Stimulated activated naive CD4-positive, alpha-beta T cell (primary cell): Measurements from ENCODE around the gene BACH1.

Experiments
- DNase-seq, 6 experiments: peaks; one replicate each; lab custom pipeline; 2025; lab: John Stamatoyannopoulos, UW

The BACH1 gene

DNA sequence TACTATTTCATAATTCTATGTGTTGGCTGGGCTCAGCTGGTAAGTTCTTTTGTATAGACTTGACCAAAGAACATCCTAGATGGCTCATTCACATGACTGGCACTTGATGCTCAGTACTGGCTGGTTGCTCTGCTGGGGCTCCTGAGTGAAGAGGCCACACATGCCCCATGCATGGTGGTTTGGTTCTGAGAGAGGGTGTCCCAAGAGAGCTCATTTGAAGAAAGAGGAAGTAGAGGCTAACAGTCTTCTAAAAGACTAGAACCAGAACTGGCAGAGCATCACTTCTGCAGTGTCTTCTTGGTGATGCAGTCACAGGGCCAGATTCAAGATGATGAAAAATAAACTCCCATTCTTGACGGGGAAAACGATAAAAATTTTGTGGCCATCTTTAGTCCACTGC lies 5.2 kb upstream of the BACH1 start:
- DNase-seq, result no peak

- peak; percentile 18 to 76 (median 63) for DNase-seq
Measured at GRCh38 chr21:29295066-29295650, 3.6 kb upstream of the BACH1 start.

DNA sequence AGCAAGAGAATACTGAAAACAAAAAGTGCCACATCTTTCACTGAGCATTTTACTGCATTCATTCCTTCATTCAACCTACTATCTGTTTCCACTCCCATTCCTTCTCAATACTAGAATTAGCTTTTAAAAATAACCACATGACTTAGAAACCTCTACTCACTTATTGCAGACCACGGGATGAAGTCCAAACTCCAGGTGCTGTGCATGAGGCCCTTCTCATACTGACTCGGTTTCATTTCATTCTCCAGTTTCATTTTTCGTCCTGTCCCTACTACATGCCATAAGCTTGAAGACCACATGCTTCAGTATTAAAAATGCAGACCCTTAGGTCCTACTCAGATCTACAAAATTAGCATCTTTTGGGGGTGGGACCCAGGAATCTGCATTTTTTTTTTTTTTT lies 2.3 kb upstream of the BACH1 start:
- DNase-seq, result no peak

- peak in 1 of 6 experiments; percentile 27 for DNase-seq
Measured at GRCh38 chr21:29297483-29298347, 1.0 kb upstream of the BACH1 start.

DNA sequence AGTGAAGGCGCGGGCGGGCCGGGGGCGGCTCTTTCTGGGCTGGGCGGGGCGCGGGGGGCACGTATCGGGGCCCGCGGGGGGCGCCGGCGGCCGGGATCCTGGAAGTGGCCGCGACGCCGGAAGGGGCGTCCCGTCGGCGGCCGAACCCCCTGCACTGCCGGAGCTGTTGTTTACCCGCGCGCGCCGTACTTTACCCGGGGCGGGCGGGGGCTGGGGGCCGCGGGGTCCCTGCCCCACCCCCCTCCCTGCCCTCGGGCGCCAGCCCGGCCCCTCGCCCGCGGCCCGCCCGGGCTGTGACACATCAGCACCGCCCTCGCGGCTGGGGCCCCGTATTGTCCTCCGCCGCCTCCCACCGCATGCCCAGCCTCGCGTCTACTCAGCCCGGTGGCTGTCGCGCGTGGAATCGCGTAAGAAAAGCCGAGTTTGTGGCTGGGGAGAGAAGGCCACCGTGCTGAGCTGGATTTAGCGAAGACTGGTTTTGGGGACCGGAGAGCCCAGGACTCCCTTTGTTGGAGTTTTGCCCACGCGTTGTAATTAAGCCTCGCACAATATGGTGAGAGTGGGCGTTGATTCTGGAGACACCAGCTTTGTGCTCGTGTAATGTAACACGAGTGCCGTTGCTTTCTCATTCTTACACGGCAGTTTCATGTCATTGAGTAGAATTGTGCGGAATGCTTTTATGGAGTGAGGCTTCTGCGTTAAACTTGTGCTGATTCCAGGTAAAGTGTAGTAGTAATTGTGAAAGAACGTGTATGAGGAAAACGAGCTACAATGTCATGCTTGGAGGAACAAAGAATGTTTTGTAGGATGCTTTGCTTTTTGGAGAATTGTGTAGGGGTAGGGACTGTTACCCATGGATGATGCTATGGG lies 559 bp downstream of the BACH1 start:
- DNase-seq, result peak; percentile 32 to 70 (median 56)

GRCh38 chr21:29299916-29300806 lies 1.4 kb downstream of the BACH1 start:
- DNase-seq, result peak in 1 of 6 experiments; percentile 10

DNA sequence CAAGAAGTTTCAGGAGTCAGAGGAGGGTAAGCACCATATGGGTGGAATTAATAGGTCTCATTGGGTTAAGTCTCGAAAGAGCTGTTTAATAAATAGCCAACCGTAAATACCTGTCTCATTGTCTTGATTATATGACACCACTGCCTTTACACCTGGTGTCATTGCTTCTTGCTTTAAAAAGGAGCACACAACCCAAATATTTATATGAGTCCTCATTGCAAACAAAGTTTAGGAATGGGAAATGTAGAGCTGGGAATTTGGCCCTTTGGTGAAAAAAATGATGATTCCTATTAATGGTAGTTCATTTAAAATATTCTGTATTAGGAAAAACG lies 2.1 kb downstream of the BACH1 start:
- DNase-seq, result no peak

DNA sequence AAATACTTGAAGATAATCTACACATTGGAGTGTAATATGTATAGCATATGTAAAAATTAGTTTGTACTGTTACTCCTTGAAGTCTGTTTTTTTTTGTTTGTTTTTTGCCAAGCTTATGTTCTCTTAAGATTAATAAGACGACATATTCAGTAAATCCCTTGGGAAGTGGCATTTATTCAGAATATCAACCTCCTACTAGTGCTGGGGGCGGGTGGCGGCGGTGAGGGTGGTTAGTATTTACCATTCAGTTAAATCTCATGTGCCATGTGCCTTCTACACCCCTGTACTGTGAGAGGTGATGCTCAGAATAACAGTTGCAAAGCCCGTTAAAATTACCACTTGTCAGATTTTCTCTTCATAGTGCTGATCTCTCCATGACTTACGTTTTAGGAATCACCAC lies 3.0 kb downstream of the BACH1 start:
- DNase-seq, result no peak

DNA sequence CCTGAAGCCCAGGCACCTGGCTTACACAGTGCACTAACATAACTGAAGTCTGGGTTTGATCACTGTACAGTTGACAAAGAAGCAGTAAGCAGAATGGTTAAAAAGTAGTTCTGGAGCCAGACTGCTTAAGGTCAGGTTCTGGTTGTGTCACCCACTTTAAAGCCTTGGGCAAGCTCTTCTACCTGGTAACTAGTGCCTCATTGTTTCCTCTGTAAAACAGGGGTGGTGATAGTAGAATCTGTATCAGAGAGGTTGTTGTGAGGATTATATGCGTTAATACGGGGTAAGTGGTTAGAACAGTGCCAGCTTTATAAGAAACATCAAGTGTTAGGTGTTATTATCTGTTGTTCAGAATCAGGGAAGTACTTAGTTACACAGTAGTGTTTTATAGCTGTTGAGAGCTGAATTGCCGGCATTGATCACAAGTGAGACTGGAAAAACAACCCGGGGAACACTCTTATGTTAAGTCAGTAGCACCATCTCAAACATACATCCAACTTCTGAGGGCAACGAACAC lies 3.7 kb downstream of the BACH1 start:
- DNase-seq, result no peak

GRCh38 chr21:29303288-29303687 lies 4.6 kb downstream of the BACH1 start:
- DNase-seq, result no peak

- DNase-seq, result no peak
Measured at GRCh38 chr21:29304597-29304996, 5.9 kb downstream of the BACH1 start.

- DNase-seq, result no peak
Measured at GRCh38 chr21:29305068-29305467, 6.3 kb downstream of the BACH1 start.

- DNase-seq, result no peak
Measured at GRCh38 chr21:29305561-29305960, 6.8 kb downstream of the BACH1 start.

DNA sequence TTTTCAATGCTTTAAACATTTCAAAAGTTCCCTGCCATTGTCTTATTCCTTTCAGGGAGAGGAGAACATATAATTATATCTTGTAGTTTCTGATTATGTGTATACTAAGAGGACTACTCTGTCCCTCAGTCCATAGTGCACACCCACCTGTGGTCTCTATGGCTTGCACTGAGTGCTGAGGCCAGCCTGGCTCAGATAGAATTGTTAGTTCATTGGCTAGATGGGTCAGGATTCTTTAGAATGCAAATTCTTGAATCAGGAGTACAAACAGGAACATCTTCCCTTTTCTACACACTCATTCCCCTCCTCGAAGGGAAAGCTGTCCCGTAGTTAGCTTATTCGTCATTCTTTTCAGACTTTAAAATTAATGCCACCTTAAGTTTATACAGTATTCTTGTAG lies 8.2 kb downstream of the BACH1 start:
- no peak for DNase-seq

- DNase-seq, result no peak
Measured at GRCh38 chr21:29307718-29308455, 9.2 kb downstream of the BACH1 start.

GRCh38 chr21:29308456-29308783 lies 9.7 kb downstream of the BACH1 start:
- no peak for DNase-seq

GRCh38 chr21:29309703-29310102 lies 11.0 kb downstream of the BACH1 start:
- no peak for DNase-seq

DNA sequence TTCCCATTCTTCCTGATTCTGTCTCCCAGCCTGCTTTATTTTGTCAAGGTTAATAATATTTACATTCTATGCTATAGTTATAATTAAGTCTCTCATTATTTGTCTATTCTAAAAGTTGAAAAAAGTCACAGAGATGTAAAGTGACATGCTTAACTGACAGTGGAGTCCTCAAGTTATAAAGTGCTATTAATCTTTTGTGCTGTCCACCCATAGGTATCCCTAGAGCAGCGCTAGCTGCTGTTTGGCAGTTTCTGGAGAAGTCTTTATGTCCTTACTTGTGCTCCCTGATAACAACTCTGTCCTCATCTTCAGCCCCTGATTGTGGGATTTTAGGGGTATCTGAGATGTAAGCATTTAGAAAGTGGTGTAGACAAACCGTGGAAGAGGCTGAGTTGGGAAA lies 13.1 kb downstream of the BACH1 start:
- no peak for DNase-seq

GRCh38 chr21:29312981-29313380 lies 14.3 kb downstream of the BACH1 start:
- DNase-seq, result no peak

DNA sequence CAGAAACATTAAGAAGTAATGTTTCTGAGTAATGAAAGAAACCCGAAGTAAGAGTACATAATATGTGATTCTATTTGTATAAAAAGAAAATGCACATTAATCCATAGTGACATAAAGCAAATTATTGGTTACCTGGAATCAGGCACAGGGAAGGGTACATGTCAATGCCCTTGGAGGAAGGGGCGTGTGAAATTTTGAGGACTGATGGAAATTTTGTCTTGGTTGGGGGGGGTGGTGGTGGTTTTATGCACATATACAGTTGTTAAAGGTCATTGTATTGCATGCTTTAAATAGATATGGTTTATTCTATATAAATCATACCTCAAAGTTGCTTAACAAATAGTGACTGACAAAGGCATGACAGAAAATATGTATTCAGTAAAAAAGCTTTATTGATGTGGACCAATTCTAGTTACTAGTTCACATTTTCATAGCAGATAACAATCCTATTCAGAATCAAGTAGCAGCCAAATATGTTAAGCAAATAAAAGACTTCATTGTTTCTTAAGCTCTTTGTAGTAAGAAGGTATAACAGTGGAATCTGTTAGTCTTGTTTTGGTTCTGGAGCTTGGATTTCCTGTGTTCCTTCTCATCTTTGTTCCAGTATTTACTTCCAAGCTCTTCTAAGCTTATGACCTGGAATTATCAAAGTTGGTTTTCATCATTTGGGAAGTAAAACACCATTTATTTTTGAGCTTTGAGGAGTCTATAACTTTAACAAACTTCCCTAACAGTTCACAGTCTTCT lies 15.1 kb downstream of the BACH1 start:
- no peak for DNase-seq
